Stimulated activated CD4-positive, alpha-beta T cell treated with anti-CD3 and anti-CD28 coated beads, TNF-alpha, amount 100 ng/mL, for 24 hours (primary cell): ENCODE data around the gene COA6.

Experiments used
- DNase-seq, 3 experiments: peaks; one replicate each; pipeline ENCODE4 v3.0.0-alpha.2; 2020; ENCODE audit warnings: low read depth in 3 of 3

COA6 gene

GRCh38 chr1:234373064-234373958 lies at the start of gene COA6:
COA6 (plus strand) TSS chr1:234373456; CDS start chr1:234373467, 11 bp downstream.
- DNase-seq: peak; percentile 79 to 89 (median 83)

- no peak for DNase-seq
Measured at GRCh38 chr1:234324821-234325220, 48.4 kb upstream of the COA6 start.

GRCh38 chr1:234325878-234326496 lies 47.3 kb upstream of the COA6 start:
- DNase-seq: no peak

DNA sequence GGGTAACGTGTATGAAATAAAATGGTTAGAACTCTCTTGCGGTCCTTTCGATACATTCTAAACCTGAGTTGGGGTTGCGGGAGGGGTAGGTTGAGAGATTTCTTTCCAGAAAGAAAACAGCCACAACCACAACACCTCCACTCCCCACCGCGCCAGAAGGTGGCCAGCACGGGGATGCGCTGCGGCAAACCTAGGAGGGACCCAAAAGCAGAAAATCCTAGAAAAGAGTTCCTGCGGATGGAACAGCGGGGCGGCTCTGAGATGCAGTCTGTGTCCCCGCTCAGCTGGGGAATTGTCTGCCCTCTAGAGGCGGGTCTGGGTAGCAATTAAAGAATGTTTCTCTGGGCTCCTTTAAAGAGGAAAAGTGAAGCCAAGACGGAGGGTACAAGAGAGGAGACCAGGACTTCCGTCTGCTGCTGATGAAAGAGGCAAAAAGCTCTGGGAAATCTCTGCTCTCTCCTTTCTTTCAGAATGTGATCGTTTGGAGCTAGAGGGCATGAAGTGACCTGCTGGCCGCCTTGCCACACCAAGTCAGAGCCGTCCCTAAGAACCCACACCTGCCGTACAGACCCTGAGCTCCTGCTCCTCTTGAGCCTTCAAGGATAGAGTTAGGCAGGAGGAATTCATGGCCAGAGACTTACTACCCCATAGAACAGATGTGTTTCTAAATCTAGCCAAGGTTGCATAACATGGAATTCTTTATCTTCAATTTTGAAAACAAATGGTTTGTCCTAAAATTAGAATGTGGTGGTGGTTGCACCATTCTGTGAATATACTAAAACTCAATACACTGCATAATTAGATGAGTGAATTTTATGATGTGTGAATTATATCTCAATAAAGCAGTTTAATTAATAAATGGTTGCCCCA lies 46.5 kb upstream of the COA6 start:
- DNase-seq: peak; percentile 54 to 63 (median 59)

DNA sequence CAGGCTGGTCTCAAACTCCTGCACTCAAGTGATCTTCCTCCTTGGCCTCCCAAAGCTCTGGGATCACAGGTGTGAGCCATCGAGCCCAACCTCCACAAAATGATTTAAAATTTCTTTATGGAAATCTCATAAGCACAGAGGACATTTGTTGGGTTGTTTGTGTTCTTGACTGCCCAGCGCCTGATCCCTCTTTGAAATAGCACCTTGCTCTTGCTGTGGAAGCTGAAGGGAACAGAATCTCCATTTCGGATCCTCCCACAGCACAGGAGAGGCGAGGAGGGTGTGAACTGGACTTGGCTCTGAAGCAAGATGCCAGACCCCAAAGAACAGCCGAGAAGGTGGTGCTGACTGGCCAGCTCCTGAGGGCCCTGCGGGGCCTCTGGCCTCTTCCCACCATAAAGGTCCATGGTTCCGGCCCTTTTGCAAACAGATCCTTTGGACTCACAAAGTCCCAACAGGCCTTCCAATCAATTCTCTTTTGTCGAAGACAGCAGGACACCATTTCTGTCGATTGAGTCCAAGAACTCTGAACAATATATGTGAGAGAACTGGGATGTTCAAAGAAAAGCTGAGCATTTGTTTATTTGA lies 45.6 kb upstream of the COA6 start:
- DNase-seq: no peak

- no peak for DNase-seq
Measured at GRCh38 chr1:234330843-234331215, 42.4 kb upstream of the COA6 start.

- DNase-seq: no peak
Measured at GRCh38 chr1:234331507-234331906, 41.7 kb upstream of the COA6 start.

DNA sequence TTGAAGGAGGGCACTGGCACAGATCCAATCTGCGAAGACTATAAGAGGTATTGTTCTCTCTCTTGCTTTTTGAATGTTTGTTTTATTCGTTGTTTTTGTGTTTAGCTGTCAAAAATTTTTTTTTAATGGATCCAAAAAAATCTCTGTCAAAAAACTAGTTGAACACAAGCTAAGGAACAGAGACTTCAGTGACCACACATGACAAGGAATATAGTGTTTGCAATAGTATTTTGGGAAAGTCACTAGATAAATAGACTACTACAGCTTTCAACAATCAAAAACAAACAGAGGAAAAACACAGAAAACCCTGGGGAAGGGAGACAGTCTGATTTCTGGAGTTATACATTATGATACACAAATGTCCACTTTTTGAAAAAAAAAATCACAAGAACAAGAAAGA lies 36.9 kb upstream of the COA6 start:
- DNase-seq: no peak

DNA sequence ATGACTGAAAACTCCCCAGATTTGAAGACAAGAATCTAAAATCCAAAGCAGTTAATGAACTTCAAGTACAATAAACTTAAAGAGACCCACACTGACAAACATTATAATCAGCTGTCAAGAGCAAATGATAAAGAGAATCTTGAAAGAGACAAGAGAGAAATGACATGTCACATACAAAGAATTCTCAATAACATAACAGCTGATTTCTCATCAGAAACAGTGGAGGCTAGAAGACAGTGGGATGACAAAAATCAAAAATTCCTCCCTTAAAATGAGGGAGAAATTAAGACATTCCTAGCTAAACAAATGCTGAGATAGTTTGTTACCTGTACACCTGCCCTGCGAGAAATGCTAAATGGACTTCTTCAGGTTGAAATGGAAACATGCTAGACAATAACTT lies 36.0 kb upstream of the COA6 start:
- no peak for DNase-seq

GRCh38 chr1:234340528-234340927 lies 32.7 kb upstream of the COA6 start:
- DNase-seq: no peak

- no peak for DNase-seq
Measured at GRCh38 chr1:234342774-234343173, 30.5 kb upstream of the COA6 start.

GRCh38 chr1:234345237-234345636 lies 28.0 kb upstream of the COA6 start:
- DNase-seq: no peak

DNA sequence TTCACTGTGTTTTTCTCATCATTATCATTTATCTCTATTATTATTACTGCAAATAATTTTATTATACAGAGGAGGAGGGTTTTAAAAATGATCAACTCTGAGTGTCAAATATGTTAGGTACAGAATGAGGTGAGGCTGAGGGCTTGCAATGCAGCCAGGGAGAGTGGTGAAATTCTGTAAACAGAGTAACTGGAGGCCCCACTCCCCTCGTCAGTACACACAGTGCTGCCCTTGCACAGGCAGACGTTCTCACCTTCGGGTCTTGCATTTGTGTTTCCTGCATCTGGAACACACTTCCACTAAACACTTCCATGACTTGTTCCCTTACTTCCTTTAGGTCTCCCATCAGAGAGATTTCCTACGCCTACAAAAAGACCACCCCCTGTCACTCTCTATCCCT lies 24.3 kb upstream of the COA6 start:
- DNase-seq: no peak

GRCh38 chr1:234355782-234356510 lies 17.3 kb upstream of the COA6 start:
- DNase-seq: no peak

- peak; percentile 11 to 46 (median 17) for DNase-seq
Measured at GRCh38 chr1:234356615-234357269, 16.5 kb upstream of the COA6 start.

GRCh38 chr1:234357831-234358230 lies 15.4 kb upstream of the COA6 start:
- no peak for DNase-seq

DNA sequence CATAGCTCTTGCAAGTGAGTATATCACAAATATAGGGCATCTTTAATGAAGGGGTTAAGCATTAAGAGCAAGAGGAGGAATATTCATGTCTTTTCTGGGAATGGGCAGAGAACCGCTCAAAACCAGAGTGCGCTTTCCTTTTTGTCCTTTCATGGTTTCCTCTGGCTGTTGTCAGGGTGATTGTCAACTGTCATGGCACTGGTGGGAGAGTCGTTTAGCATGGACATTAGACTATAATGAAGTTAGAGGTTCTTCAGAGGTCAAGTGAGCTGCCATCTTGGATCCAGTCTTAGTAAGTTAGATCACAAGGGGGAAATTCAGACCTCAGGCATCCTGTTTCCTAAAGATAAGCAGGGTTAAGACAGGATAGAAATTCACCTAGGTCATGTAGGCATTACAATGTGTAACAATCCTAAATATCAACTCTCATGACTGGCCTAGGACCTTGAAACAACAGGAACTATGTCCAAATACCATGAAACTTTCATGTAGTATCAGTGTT lies 12.1 kb upstream of the COA6 start:
- DNase-seq: no peak

GRCh38 chr1:234362558-234362957 lies 10.7 kb upstream of the COA6 start:
- DNase-seq: no peak

DNA sequence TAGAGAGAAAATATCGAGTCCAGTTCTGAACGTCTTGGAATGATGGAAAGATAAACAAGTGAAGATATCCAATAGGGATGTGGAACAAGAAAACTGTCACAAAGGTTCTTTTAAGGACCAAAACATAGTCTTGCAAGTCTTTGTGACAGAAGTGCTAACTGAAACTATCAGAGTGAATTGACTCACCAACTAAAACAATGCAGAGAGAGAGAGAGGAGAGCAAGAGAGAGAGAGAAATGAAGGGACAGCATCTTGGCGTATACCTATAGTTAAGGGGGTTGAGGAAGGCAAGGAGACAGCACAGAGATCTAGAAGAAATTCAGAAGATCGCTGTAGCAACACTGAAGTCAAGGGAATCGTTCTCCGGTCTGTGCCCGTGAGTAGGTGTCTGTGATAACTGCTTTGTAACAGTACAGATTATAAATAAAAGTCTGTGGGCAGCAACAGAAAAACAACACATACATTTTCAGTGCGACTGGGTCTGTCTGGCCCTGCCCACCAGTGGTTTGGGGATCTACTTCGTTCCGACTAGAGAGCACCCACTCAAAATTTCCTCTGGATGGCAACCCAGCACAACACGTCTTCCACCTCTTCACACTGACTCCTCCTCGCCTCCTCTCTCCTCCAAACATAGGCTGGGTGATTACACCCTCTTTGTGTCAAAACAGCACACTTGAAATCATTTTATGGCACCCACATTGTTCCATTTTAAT lies 4.8 kb upstream of the COA6 start:
- peak in 2 of 3 experiments; percentile 8 to 28 for DNase-seq

DNA sequence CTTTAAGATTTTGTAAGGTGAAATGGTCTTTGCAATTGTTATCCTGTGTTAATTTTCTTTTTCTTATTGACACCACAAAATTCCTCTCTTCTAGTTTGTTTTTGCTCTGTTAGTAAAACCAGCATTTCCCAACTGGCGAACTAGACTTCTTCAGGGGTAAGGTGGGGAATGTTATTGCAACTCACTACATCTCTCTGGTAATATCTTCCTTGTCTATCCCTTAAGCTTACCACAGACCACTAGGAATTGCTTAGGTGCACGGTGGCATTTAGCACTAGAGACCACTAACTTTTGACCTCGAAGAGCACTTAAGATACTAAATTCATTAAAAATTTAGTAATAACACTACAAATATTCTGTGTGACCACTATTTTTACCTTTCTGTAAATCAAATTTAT lies 4.2 kb upstream of the COA6 start:
- no peak for DNase-seq
